Non-pigmented ciliary epithelial cell (primary cell): ENCODE results near the gene NELL1.

ENCODE experiments used
- DNase-seq: peaks from one replicate; pipeline ENCODE4 v3.0.0-alpha.2; 2010; ENCODE audit warnings: low read depth

NELL1 gene

DNA sequence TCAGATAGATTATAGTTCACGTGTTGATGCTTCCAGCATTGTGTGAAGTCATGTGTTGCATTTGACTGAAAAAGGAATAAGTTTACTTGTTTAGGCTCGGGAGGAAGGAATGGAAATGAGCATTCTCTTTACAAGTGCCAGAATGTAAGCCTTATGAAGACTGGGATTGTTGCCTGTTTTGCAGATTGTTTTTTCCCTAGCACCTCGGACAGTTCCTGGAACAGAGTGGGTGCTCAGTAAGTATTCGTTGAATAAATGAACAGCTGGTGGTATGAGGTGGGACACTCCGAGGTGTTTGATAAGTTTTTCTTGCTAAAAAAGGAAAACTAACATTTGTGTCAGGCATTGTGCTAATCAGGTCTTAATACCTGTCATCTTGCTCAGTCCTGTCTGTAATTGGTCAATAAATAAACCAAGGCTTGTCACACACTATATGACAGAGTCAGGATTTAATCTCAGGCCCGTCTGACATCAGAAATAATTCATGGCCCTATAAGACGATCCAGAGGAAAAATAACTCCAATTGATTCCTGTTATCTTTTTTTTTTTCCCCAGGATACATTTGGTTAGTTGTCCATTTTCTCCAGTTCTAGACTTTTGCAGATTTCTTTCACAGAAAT, 304.7 kb downstream of the NELL1 start:
- DNase-seq = no peak

DNA sequence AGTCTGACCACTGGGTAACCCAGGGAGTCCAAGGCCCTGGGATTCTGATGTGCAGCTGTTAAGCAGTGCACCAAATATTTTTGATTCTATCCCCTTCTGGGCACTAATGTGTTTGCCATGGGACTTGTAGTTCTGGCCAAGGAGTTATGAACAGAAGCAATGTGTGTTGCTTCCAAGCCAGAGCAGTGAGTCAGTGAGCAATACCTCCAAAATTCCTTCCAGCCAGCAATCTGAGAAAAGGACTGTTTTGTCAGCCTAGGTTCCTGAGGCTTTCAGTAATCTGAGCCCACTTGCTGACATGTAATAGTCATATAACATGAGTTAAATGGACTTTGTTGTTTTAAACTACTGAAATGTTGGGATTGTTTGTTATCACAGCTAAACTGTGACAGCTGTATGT, 311.4 kb downstream of the NELL1 start:
- DNase-seq = no peak

DNA sequence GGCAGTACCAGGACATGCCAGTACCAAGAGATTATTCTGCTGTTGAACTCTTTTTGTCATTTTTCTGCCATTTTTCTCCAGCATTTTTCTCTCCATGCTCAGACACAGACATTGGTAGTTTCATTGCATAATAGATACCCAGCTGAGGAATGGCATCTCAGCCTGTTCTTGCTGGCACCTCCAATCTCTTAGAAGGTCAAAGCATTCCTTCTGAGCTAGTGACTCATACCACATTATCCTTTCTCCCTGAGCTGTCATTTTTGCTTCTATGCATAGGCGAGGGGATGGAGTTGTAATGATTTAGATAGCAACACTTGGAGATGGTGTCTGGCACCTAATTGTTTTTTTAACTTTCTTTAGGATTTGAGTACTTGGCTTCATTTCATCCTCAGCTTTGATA, 321.1 kb downstream of the NELL1 start:
- DNase-seq = no peak

DNA sequence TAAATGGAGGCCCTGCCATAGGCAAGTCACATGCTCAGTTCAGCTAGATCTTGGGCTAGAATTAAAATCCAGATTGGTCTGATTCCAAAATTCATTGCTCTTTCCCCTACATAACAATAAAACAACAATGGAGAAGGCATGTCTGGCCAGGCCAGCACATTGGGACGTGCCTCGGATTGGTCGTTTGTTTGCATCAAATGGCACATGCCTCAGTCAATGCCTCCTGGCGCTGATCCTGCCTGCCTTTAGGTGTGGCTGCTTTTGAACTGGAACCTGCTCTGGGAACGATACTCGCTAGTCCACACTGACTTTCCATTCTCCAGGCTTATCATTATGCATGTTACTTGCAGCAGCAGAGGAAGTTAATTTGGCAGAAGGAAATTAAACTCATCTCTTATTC, 322.1 kb downstream of the NELL1 start:
- DNase-seq = no peak

DNA sequence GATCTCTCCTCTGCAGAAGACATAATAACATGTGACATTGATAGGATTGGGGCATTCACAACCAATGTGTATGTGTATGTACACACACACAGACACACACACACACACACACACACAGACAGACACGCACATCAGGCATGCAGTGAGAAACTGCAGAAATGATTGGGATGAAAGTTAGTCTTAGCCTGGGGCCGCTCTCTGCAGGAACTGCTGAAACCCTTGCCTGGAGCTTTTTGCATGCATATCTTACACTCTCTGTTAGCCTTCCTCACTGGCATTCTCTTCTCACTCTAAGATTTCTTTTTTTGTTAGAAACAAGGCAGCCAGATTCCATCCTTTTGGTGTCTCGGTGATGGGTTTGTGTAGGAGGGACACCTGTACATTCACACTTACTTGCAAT, 337.9 kb downstream of the NELL1 start:
- DNase-seq = no peak

DNA sequence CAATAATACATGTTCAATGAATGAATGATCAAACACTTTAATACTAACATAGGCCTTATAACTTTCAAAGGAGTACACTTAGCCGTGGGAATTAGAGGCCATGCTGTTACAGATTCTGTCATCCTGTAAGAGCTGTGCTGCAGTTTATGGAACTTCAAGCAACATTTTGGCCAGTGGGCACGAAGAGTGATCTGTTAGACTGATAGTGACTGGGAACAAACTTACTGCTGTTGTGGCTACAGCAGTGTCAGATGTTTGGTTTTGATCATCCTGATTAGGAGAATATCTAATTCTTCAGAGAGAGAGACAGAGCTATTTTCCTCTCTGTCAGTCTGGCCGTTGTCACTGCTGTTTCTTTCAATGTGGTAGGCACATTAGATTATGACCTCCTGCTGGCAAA, 348.9 kb downstream of the NELL1 start:
- no peak for DNase-seq

DNA sequence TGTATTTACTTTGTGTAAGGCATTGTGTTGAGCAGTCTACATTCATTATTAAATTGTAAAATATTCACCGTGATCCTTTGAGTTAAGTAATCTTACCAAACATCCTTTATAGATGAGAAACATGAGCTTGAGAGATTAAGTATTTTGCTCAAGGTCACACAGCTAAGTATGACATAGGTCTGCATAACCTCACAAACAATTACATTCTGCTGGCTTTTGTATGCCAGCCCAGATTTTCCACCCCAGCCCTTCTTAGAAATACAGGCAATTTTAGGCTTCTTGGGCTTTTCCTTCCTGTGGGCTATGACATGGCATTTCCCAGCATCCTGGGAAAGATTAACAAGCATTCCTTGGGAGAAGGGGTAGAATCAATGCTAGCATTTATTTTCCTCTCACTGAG, 357.3 kb downstream of the NELL1 start:
- no peak for DNase-seq

DNA sequence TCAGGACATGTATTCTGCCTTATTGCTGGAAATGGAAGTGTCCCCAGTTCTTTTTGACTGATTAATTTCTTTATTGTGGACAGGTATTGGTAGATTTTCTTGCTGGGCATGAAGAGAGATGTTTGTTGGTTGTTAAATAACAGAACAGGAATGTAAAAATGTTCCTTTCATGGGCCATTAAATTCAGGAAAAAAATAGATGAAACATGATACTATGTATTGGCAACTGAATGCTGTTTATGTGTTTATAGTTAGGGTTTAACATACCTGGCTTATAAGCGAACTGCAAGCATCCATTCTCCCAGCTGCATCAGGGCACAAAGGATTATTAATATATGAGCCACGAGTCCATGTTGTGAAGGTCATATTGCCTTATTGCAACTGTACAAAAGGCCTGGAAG, 368.5 kb downstream of the NELL1 start:
- no peak for DNase-seq

DNA sequence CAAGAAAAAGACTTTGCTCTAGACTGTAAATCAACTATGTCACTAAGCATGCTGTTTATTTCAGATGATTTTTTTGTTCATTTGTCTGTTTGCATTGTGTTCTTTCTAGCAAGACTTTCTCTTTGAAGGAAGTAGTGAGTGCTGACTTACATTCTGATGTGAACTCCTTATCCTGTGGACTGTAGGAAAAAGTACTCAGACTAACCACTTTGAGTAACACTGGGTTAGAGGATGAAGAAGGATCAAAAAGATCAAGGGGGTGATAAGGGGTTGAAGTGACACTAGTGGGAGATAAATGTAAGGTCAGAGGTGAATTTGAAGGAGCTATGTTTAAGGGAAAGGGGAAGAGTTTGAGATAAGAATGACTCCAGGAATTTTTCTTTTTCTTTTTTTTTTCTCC, 369.4 kb downstream of the NELL1 start:
- no peak for DNase-seq

DNA sequence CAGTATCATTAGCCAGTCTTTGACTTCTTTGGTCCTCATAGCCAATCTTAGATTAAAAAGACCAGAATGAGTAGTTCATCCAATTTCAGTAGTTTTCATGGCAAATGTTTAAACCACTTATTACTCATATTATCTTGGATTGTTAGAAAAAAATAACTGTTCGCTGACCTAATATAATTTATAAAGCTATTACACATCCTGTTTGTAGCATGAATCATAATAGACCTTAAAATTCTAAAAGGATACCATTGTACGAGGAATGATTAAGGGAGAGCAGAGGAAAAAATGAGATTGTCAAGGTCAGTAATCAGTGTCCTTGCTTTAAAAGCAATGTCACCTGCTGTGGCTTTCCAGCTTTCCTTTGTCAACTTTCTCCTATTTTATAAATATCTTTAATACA, 371.2 kb downstream of the NELL1 start:
- no peak for DNase-seq

DNA sequence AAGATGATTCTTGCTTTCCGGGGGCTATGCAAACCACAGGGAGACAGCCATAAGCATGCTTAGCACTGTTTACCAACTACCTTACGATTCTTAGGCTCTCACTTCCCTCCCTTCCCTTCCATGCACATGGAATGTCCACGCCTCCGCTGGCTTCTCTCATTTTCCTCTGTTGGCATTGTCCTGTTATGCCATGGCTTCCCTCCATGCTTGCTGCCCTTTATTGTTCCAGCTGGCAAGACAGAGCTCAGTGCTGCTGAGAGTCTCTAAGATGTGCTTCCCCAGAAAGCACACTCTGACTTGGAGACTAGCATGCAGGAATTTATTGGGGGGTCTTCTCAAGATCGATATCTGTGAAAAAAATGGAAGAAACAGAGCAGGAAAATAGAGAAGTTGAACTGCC, 379.2 kb downstream of the NELL1 start:
- no peak for DNase-seq

DNA sequence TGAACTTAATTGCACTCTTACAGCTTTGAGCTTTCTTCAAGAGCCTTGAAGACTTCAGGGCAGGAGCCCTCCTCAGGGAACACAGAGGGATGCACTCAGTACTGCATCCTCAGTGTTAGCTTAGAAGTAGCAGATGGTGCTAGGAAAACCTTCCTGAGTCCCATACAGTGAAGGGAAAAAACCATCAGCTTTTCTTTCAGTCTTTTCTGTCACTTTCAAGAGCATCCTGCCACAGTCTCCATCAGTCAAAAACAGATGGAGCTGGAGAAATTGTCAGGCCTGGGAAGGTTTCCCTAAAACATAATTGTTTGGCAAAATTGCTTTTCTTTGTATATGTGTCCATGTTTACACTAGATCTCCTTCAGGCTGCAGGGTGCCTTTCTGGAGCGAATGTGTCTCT, 384.1 kb downstream of the NELL1 start:
- no peak for DNase-seq

DNA sequence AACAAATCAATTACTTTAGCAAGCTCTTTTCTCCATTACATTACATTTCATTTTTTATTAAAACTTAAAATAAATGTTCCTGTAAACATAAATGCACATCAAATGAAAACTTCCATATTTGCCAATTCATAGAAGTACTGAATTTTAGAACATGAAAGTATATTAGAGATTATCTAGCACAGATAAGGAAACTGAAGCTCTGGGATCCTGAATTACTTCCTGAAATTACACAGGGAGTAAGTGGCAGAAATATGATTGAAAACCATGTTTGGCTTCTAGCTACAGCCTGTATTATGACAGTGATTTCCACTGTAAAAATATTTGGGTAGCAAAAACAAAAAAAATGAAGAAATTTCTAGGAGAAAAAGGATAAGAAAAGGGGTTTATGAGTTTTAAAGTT, 387.3 kb downstream of the NELL1 start:
- no peak for DNase-seq

DNA sequence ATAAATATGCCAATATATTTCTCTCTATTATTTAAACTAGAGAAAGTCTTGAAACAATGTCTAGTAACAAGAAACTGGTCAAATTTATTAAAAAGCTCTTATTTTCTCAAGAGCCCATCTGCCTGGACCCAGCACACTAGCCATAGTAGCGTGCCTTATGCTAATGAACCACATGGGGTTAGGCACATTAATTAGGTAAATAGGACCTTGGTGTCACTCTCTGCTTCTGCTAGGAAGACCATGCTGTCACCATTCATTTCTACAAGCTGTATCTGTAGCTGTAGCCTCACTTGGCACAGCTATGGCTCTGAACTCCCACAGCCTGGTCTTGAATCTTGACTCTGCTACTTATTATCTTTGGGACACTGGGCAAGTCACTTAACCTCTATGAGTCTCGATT, 390.5 kb downstream of the NELL1 start:
- DNase-seq = no peak

DNA sequence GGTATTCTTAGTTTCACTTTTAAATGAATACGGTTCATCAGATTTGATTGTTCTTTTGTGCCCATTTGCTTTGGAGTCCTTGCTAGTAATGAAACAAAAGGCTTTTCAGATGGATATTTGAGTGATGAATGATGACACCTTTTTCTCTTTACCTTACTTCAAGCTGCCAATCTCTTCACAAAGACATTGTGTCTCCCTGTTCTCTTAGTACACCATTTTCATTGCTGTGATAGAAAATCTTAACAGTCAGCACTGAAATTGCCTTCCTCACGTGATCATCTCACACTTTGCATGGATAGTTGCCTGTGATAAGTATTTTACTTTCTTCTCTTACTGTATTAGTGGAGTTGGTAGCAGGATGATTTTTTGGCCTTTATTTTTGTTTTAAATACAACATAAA, 396.6 kb downstream of the NELL1 start:
- no peak for DNase-seq

DNA sequence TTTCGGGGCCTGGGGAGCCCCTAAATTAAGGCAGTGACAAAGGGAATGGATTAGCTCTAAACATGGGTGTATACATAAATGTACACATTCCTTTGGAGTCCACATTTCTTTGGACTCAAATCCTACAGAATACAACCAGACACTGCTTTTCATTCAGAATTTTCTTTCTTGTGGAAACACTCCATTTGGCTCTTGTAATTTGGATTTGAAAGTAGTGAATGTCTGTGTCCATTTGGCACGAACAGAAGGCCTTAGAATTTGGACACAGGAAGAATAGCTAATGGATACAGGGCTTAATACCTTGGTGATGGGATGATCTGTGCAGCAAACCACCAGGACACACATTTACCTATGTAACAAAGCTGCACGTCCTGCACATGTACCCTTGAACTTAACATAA, 399.5 kb downstream of the NELL1 start:
- DNase-seq = no peak

DNA sequence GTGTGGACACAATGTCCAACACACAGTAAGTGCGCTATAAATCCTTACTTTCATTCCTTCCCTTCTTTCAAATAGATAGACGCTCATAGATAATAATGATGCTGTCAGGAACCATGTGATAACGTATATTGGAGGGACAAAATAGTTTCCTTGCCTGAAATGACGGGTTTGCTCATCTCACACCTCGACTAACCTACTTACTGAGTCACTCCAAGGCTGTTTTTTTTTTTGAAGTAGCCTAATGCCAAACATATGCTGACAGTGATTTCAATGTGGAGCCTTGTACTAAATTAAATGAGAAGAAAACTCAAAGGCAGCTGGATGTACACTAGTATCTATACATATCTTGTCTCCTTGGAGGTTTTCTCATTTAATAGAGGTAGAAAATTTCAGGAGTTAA, 400.5 kb downstream of the NELL1 start:
- no peak for DNase-seq

DNA sequence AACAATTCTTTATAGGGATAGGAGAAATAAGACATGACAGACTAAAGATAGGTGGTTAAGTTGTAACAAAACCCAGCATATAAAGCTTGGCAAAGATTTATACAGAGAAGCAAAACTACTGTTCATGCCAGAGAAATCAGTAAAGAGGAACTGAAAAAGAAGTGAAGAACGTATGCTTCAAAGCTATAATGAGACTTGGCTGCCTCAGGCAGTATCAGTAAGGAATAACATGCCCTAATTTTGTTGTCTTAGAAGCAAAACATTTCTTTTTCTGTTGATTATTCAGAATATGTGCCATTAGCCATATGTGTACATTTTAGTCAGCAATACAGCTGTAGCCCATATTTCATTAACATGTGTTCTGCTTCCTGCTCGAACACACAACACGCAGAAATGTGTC, 403.2 kb downstream of the NELL1 start:
- no peak for DNase-seq

DNA sequence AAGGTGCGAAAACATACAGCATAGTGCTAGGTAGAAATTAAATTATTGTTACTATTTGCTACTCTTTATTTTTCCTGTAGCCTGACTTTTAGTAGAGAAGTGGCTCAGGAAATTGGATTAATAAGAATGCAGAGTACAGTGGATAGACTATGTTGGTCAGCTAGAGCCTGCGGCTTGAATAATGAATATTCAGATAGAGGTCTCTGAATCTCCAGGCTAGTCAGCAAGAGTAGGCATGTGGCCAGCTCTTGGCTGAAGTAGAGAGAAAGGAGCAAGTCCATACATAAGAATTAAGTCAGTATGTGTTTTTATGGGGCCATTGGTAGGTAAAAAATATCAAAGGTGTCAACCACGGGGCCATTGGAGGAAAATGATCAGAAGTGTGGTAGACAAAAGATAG, 413.5 kb downstream of the NELL1 start:
- no peak for DNase-seq

DNA sequence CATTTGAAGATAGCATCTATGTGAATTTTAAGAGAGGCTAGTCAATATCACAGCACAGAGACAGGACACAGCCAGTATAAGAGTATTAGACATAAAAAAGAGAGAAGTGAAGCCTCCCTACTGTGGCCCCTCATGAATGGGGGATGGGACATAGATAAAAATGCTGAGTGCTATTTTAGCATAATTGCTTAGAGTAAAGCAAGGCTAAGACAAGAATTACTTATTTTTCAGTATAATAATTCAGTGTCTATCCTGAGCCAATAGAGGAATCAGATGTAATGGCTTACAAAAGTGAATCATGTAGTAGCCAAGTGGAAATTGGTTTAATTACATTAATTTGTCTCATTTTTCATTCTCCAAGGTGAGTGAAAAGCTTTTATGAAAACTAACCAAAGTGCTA, 419.5 kb downstream of the NELL1 start:
- DNase-seq = no peak

DNA sequence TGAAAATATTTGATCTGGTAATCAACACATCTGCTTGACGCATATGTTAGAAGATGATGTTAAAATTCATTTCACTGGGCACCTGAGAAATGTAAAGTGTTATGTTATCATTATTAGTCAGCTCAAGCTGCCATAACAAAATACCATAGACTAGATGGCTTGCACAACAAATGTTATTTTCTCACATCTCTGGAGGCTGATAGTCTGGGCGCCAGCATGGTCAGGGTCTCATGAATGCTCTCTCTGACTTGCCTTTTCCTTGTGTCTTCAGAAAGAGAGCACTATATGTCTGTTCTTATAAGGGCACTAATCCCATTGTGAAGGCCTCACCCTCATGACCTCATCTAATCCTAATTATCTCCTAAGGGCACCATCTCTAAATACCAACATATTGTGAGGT, 435.3 kb downstream of the NELL1 start:
- DNase-seq = no peak

DNA sequence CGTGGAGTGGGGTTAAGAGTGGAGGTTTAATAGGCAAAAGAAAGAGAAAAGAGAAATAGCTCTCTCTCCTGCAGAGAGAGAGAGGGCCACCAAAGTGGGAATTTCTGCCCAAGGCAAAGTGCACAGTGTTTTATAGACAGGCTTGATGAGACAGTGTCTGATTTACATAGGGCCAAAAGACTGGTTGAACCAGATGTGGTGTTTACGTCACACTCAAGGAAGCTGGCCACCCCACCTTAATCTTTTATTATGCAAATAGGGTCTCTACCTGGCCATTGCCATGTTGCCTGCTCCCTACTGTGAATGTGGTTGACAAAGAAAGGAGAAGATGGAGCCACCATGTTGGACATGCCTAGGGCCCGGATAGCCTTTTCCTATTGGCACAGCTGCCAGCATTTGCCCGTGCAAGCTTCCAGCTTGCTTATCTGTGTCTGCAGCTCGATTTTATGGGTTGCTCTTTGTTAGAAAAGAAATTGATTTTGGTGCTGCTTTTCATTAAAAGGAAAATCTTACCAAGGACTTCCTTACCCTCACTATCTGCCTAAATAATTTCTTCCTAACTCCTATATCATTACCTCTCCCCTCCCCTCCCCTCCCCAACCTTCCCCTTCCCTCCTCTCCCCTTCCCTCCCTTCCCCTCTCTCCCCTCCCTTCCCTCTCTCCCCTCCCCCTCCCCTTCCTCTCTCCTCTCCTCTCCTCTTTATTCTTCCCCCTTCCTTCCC, 436.0 kb downstream of the NELL1 start:
- DNase-seq = no peak

DNA sequence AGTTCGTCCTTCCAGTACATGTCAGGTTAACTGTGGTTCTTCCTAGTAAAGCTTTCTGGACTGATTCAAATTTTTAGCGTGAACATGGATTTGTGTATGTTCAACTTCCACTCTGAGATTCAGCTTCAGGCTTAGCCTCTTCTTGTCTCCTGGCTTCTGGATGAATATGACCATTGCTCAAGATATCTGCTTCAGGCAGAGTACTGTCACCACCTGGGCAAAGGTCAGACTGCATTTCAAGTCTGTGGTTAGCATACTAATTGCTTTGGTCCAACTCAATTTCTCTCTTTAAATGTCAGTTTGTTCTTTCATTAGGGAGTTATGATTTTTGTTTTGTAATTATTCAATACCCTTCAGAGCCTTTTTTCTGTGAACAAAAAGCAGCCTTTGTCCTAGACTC, 440.0 kb downstream of the NELL1 start:
- no peak for DNase-seq

DNA sequence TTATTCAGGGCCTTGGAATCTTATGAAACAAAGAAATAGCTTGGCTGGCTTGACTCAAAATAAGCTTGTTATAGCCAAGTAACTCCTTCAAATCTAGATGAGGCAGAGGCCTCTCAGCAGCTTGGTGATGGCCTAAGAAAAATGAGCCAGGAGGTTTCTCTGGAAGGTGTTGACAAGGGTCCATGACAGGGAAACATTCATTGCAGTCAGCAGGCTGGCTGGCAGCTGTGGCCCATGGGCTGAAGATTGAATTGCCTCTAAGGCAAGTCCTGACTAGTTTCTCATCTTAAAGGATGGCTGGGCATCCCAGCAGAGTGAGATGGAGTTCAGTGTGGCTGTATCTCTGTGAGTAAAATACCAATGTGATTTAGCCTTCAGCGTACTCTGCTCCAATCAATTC, 441.0 kb downstream of the NELL1 start:
- no peak for DNase-seq
